H9 (cell line): ENCODE data around the gene TUT4. TPM values are rescaled to one million over a fixed set of nuclear protein-coding genes. Genes with fewer than 3 reads are reported as not detected.

Source experiments
- DNase-seq: peaks from one replicate; pipeline ENCODE4 v3.0.0-alpha.2; 2017
- H2AFZ ChIP-seq: one replicate; pipeline ENCODE4 v1.6.1; 2013; ENCODE audit warnings: mild to moderate bottlenecking, low read length, control low read depth, moderate library complexity
- H2AK5ac ChIP-seq: 2 replicates; pipeline ENCODE4 v1.6.1; 2013; ENCODE audit warnings: low read length, control low read depth, mixed read lengths; ENCODE audit not compliant: insufficient read length
- H2BK120ac ChIP-seq: one replicate; pipeline ENCODE4 v1.6.1; 2013; ENCODE audit warnings: low read depth, mild to moderate bottlenecking, low read length, control low read depth, inconsistent platforms; ENCODE audit not compliant: poor library complexity, severe bottlenecking
- H2BK12ac ChIP-seq: 2 replicates; pipeline ENCODE4 v1.6.1; 2013; ENCODE audit warnings: low read length, control low read depth, mixed read lengths, low read depth; ENCODE audit not compliant: insufficient read length
- H2BK15ac ChIP-seq: 2 replicates; pipeline ENCODE4 v1.6.1; 2013; ENCODE audit warnings: low read depth, low read length, control low read depth
- H2BK20ac ChIP-seq: one replicate; pipeline ENCODE4 v1.6.1; 2013; ENCODE audit warnings: low read depth, mild to moderate bottlenecking, low read length, control low read depth, inconsistent platforms; ENCODE audit not compliant: poor library complexity, severe bottlenecking
- H2BK5ac ChIP-seq: 2 replicates; pipeline ENCODE4 v1.6.1; 2013; ENCODE audit warnings: low read length, control low read depth, mixed read lengths; ENCODE audit not compliant: insufficient read length
- H3K14ac ChIP-seq: 2 replicates; pipeline ENCODE4 v1.6.1; 2013; ENCODE audit warnings: low read length, control low read depth; ENCODE audit not compliant: insufficient read depth
- H3K18ac ChIP-seq: 2 replicates; pipeline ENCODE4 v1.6.1; 2013; ENCODE audit warnings: low read depth, mild to moderate bottlenecking, mixed read lengths, low read length, control low read depth; ENCODE audit not compliant: insufficient read length
- H3K23ac ChIP-seq: 2 replicates; pipeline ENCODE4 v1.6.1; 2013; ENCODE audit warnings: low read length, control low read depth, mixed read lengths, low read depth; ENCODE audit not compliant: insufficient read length
- H3K23me2 ChIP-seq: 2 replicates; pipeline ENCODE4 v1.6.1; 2013; ENCODE audit warnings: low read depth, mild to moderate bottlenecking, mixed read lengths, low read length, control low read depth; ENCODE audit not compliant: insufficient read length, poor library complexity, severe bottlenecking
- H3K27ac ChIP-seq: 2 replicates; pipeline ENCODE4 v1.5.1; 2013; ENCODE audit warnings: low read length, control low read depth, mixed read lengths, low read depth; ENCODE audit not compliant: insufficient read length
- H3K27me3 ChIP-seq: 2 replicates; pipeline ENCODE4 v1.6.1; 2013; ENCODE audit warnings: low read length, control low read depth, inconsistent platforms; ENCODE audit not compliant: insufficient read depth
- H3K4ac ChIP-seq: 2 replicates; pipeline ENCODE4 v1.6.1; 2013; ENCODE audit warnings: low read depth, mild to moderate bottlenecking, control low read depth, inconsistent platforms, low read length, moderate library complexity
- H3K4me1 ChIP-seq: 2 replicates; pipeline ENCODE4 v1.6.1; 2013; ENCODE audit warnings: low read length, control low read depth, inconsistent platforms; ENCODE audit not compliant: insufficient read depth
- H3K4me2 ChIP-seq: 2 replicates; pipeline ENCODE4 v1.6.1; 2013; ENCODE audit warnings: low read length, control low read depth, mixed read lengths; ENCODE audit not compliant: insufficient read length, insufficient read depth
- H3K56ac ChIP-seq: 2 replicates; pipeline ENCODE4 v1.6.1; 2013; ENCODE audit warnings: low read depth, mild to moderate bottlenecking, mixed read lengths, low read length, control low read depth; ENCODE audit not compliant: insufficient read length
- H3K79me1 ChIP-seq: 2 replicates; pipeline ENCODE4 v1.6.1; 2013; ENCODE audit warnings: low read depth, mild to moderate bottlenecking, moderate library complexity, low read length, control low read depth, inconsistent platforms; ENCODE audit not compliant: insufficient read depth, poor library complexity, severe bottlenecking
- H3K79me2 ChIP-seq: 2 replicates; pipeline ENCODE4 v1.6.1; 2013; ENCODE audit warnings: low read length, control low read depth, inconsistent platforms; ENCODE audit not compliant: insufficient read depth
- H3K9ac ChIP-seq: 2 replicates; pipeline ENCODE4 v1.6.1; 2013; ENCODE audit warnings: low read length, control low read depth, mixed read lengths; ENCODE audit not compliant: insufficient read length; ENCODE audit errors: extremely low read depth
- H3K9me3 ChIP-seq: one replicate; pipeline ENCODE4 v1.6.1; 2013; ENCODE audit warnings: low read depth, low read length, inconsistent platforms; ENCODE audit not compliant: control insufficient read depth
- H3T11ph ChIP-seq: one replicate; pipeline ENCODE4 v1.6.1; 2013; ENCODE audit warnings: mild to moderate bottlenecking, low read length, control low read depth, inconsistent platforms
- H4K20me1 ChIP-seq: one replicate; pipeline ENCODE4 v1.6.1; 2013; ENCODE audit not compliant: control insufficient read depth, insufficient read length, insufficient read depth
- H4K5ac ChIP-seq: 2 replicates; pipeline ENCODE4 v1.6.1; 2013; ENCODE audit warnings: low read depth, mild to moderate bottlenecking, mixed read lengths, low read length, control low read depth; ENCODE audit not compliant: insufficient read length
- H4K8ac ChIP-seq: replicated peaks from 2 replicates; pipeline ENCODE4 v1.6.1; 2013; ENCODE audit warnings: low read length, control low read depth, mixed read lengths, low read depth; ENCODE audit not compliant: insufficient read length
- H4K91ac ChIP-seq: 2 replicates; pipeline ENCODE4 v1.6.1; 2013; ENCODE audit warnings: low read depth, mild to moderate bottlenecking, moderate library complexity, mixed read lengths, low read length, control low read depth; ENCODE audit not compliant: insufficient read length
- H3K27ac Mint-ChIP-seq, 3 experiments: 2 replicates in 2 of 3; 3 replicates in 1 of 3; pipeline ENCODE4 v1.8.0; 2020 to 2021; ENCODE audit warnings: mixed read lengths in 3 of 3, mild to moderate bottlenecking in 1 of 3, moderate library complexity in 1 of 3
- H3K27me3 Mint-ChIP-seq: 2 replicates; pipeline ENCODE4 v1.8.0; 2021; ENCODE audit warnings: low read depth, mild to moderate bottlenecking, moderate library complexity, mixed read lengths
- H3K36me3 Mint-ChIP-seq, 3 experiments: 2 replicates in 2 of 3; 3 replicates in 1 of 3; pipeline ENCODE4 v1.8.0; 2020 to 2021; ENCODE audit warnings: low read depth in 3 of 3, mixed read lengths in 3 of 3; ENCODE audit not compliant: insufficient read depth in 1 of 3
- H3K4me1 Mint-ChIP-seq, 2 experiments: 2 replicates each; pipeline ENCODE4 v1.8.0; 2020; ENCODE audit warnings: mixed read lengths in 2 of 2
- H3K4me3 Mint-ChIP-seq, 2 experiments: 2 replicates in 1 of 2; 3 replicates in 1 of 2; pipeline ENCODE4 v1.8.0; 2020 to 2021; ENCODE audit warnings: mild to moderate bottlenecking in 2 of 2, mixed read lengths in 2 of 2, moderate library complexity in 1 of 2
- H3K9me3 Mint-ChIP-seq, 2 experiments: 2 replicates in 1 of 2; 3 replicates in 1 of 2; pipeline ENCODE4 v1.8.0; 2020; ENCODE audit warnings: mild to moderate bottlenecking in 2 of 2, mixed read lengths in 2 of 2, moderate library complexity in 1 of 2
- CTCF ChIP-seq: fragments of 200-600 bp; sonication (generic); conservative IDR thresholded peaks from 3 replicates; pipeline ENCODE4 v1.8.0; 2021; ENCODE audit warnings: antibody characterized with exemption, mild to moderate bottlenecking
- WGBS: extraction: QIAGEN DNeasy Blood & Tissue Kit; methylation state at CpG from one replicate; pipeline ENCODE4 v1.1.7; 2013; ENCODE audit warnings: missing lambda C conversion rate, low lambda C conversion rate, mixed read lengths; ENCODE audit not compliant: insufficient read length; ENCODE audit errors: extremely low coverage; 5-methylcytosine and 5-hydroxymethylcytosine counted together
- total RNA-seq: library from RNA; stranded (reverse); gene quantifications from 2 replicates; pipeline ENCODE4 v1.2.1, GENCODE V29; 2021

The TUT4 gene
- total RNA-seq, 1 experiment from 2014 or later: 59.3 TPM

- TF ChIP-seq CTCF: no peak
Measured at GRCh38 chr1:52444463-52444862, 108.4 kb downstream of the TUT4 start.

More at GRCh38 chr1:52444463-52444862, 108.4 kb downstream of the TUT4 start:
- Histone ChIP-seq H2BK12ac (no peak overlapping the region), H4K5ac (no peak overlapping the region), H3K4me2 (no peak overlapping the region), H3K9ac (no peak overlapping the region), H3T11ph (no peak overlapping the region), H2AK5ac (no peak overlapping the region), H3K56ac (no peak overlapping the region), H2BK20ac (no peak overlapping the region), H4K91ac (no peak overlapping the region), H3K79me1 (no peaks in the 10 kb centered on the region), H2BK15ac (no peak overlapping the region), H2BK120ac (no peak overlapping the region), H4K8ac (no peak overlapping the region), H3K27me3 (no peaks in the 10 kb centered on the region; the same call in 1 of the 2 replicates), H3K18ac (no peak overlapping the region), H4K20me1 (no peaks in the 10 kb centered on the region), H3K9me3 (no peaks in the 10 kb centered on the region), H2AFZ (no peak overlapping the region), H3K4ac (no peak overlapping the region), H3K79me2 (no peaks in the 10 kb centered on the region), H2BK5ac (no peak overlapping the region), H3K23me2 (no peaks in the 10 kb centered on the region), H3K27ac (no peak overlapping the region), H3K4me1 (no peaks in the 10 kb centered on the region), H3K14ac (no peak overlapping the region), H3K23ac (no peak overlapping the region)
- WGBS: no CpG with 5 or more reads among the region's 2 CpGs
- H3K36me3 Mint-ChIP-seq: peaks cover 4 to 33% (median 23%) of the 10 kb centered on the region in 3 experiments; a peak in 5 of 7 replicates
- H3K27me3 Mint-ChIP-seq: no peaks in the 10 kb centered on the region
- no peak overlapping the region for H3K4me3 Mint-ChIP-seq
- no peak for DNase-seq
- no peak overlapping the region for H3K27ac Mint-ChIP-seq
- H3K9me3 Mint-ChIP-seq: no peaks in the 10 kb centered on the region; a peak in 1 of 5 replicates
- H3K4me1 Mint-ChIP-seq: no peaks in the 10 kb centered on the region
